Fibroblast of skin of back (primary cell): Measurements from ENCODE around the gene LRP1.

ENCODE experiments used
- DNase-seq: peaks from one replicate; pipeline ENCODE4 v3.0.0-alpha.2; 2013

The LRP1 gene

GRCh38 chr12:57138526-57139272 lies 10.4 kb downstream of the LRP1 start:
- DNase-seq, result no peak

- DNase-seq, result peak; percentile 53
Measured at GRCh38 chr12:57139796-57140649, 11.7 kb downstream of the LRP1 start.

GRCh38 chr12:57141249-57141648 lies 13.0 kb downstream of the LRP1 start:
- DNase-seq, result no peak

GRCh38 chr12:57142121-57142520 lies 13.8 kb downstream of the LRP1 start:
- no peak for DNase-seq

GRCh38 chr12:57142727-57143126 lies 14.4 kb downstream of the LRP1 start:
- DNase-seq, result no peak

GRCh38 chr12:57143454-57143853 lies 15.2 kb downstream of the LRP1 start:
- DNase-seq, result no peak

- no peak for DNase-seq
Measured at GRCh38 chr12:57145460-57146059, 17.3 kb downstream of the LRP1 start.

GRCh38 chr12:57146092-57146491 lies 17.8 kb downstream of the LRP1 start:
- no peak for DNase-seq

GRCh38 chr12:57146961-57147944 lies 19.0 kb downstream of the LRP1 start, which contains the start of gene LRP1-AS:
Gene LRP1-AS (minus strand): TSS chr12:57147619.
- DNase-seq, result peak; percentile 68

GRCh38 chr12:57148469-57149244 lies 20.4 kb downstream of the LRP1 start:
- peak; percentile 44 for DNase-seq

GRCh38 chr12:57149245-57149900 lies 21.1 kb downstream of the LRP1 start:
- no peak for DNase-seq

- DNase-seq, result no peak
Measured at GRCh38 chr12:57150400-57151000, 22.2 kb downstream of the LRP1 start.

GRCh38 chr12:57151741-57152630 lies 23.7 kb downstream of the LRP1 start:
- peak; percentile 73 for DNase-seq

GRCh38 chr12:57152639-57153038 lies 24.4 kb downstream of the LRP1 start:
- peak; percentile 47 for DNase-seq

GRCh38 chr12:57153415-57153997 lies 25.2 kb downstream of the LRP1 start:
- DNase-seq, result no peak

- no peak for DNase-seq
Measured at GRCh38 chr12:57154076-57154475, 25.8 kb downstream of the LRP1 start.

GRCh38 chr12:57154804-57155434 lies 26.6 kb downstream of the LRP1 start:
- DNase-seq, result no peak

GRCh38 chr12:57156701-57157403 lies 28.6 kb downstream of the LRP1 start:
- DNase-seq, result no peak
